ENCODE results near the gene MAGI1.
A peak's percentile ranks its signal among the peaks of the same experiment; 100 is the strongest.
"Not testable (repeated sequence)": the region's sequence is repeated elsewhere in the genome, so short reads cannot be mapped to it uniquely, and the experiment has no call there.

Gene MAGI1

GRCh38 chr3:65543391-65543790 is 495.3 kb downstream of the MAGI1 start:
- not testable (repeated sequence) for H3K4me2 ChIP-seq (ENCODE audit: low read length, poor library complexity, severe bottlenecking); H2AFZ ChIP-seq (ENCODE audit: low read depth, low read length); H3K4me3 ChIP-seq (ENCODE audit: insufficient read depth in 1 of 2, low read depth in 1 of 2, low read length in 2 of 2); H3K9ac ChIP-seq (ENCODE audit: low read length); H4K91ac ChIP-seq (ENCODE audit: low read length); H2BK15ac ChIP-seq (ENCODE audit: low read depth, poor library complexity, severe bottlenecking); H3K18ac ChIP-seq (ENCODE audit: low read depth in 1 of 2, low read length in 2 of 2); H2BK5ac ChIP-seq (ENCODE audit: low read depth, low read length, poor library complexity, severe bottlenecking); H2BK120ac ChIP-seq (ENCODE audit: low read depth, low read length); H3K14ac ChIP-seq (ENCODE audit: low read length in 2 of 2); H3K27ac ChIP-seq (ENCODE audit: low read length, poor library complexity, severe bottlenecking); H3K4ac ChIP-seq (ENCODE audit: low read depth in 1 of 2, low read length in 2 of 2); H3K27me3 ChIP-seq (ENCODE audit: control insufficient read depth in 1 of 2, insufficient read depth in 1 of 2, low read length in 2 of 2); H4K8ac ChIP-seq (ENCODE audit: low read length); H3K23ac ChIP-seq (ENCODE audit: low read length in 2 of 2); H3K36me3 ChIP-seq (ENCODE audit: control insufficient read depth in 1 of 2, insufficient read depth in 2 of 2, low read depth in 1 of 2, low read length in 2 of 2); DNase-seq; H2AK5ac ChIP-seq (ENCODE audit: low read length, severe bottlenecking); H3K4me1 ChIP-seq (ENCODE audit: control insufficient read depth, insufficient read depth, low read depth, low read length); H3K9me3 ChIP-seq (ENCODE audit: control insufficient read depth, low read length); H2BK12ac ChIP-seq (ENCODE audit: low read length in 2 of 2)
- peaks cover 20% of the 10 kb centered on the region for H3K79me1 ChIP-seq (replicated peaks; ENCODE audit: low read length, poor library complexity, severe bottlenecking)
- no CpG with 5 or more reads among the region's 1 CpG for WGBS

GRCh38 chr3:65540666-65541065 is 498.1 kb downstream of the MAGI1 start:
- Histone ChIP-seq H3K9ac (ENCODE audit: low read length) (no peak overlapping the region), H4K8ac (ENCODE audit: low read length) (peak overlapping the region; percentile 60), H3K4ac (ENCODE audit: low read depth in 1 of 2, low read length in 2 of 2) (no peak overlapping the region), H3K27me3 (ENCODE audit: control insufficient read depth in 1 of 2, insufficient read depth in 1 of 2, low read length in 2 of 2) (no peaks in the 10 kb centered on the region), H2AK5ac (ENCODE audit: low read length, severe bottlenecking) (no peak overlapping the region), H4K91ac (ENCODE audit: low read length) (peak overlapping the region; percentile 27), H3K14ac (ENCODE audit: low read length in 2 of 2) (no peak overlapping the region), H2BK15ac (ENCODE audit: low read depth, poor library complexity, severe bottlenecking) (no peak overlapping the region), H3K9me3 (ENCODE audit: control insufficient read depth, low read length) (no peaks in the 10 kb centered on the region), H3K4me3 (ENCODE audit: insufficient read depth in 1 of 2, low read depth in 1 of 2, low read length in 2 of 2) (no peak overlapping the region), H3K27ac (ENCODE audit: low read length, poor library complexity, severe bottlenecking) (no peak overlapping the region), H2BK12ac (ENCODE audit: low read length in 2 of 2) (no peak overlapping the region), H2BK5ac (ENCODE audit: low read depth, low read length, poor library complexity, severe bottlenecking) (no peak overlapping the region), H3K36me3 (ENCODE audit: control insufficient read depth in 1 of 2, insufficient read depth in 2 of 2, low read depth in 1 of 2, low read length in 2 of 2) (no peaks in the 10 kb centered on the region), H3K79me1 (replicated peaks; ENCODE audit: low read length, poor library complexity, severe bottlenecking) (peaks cover 12% of the 10 kb centered on the region), H3K18ac (ENCODE audit: low read depth in 1 of 2, low read length in 2 of 2) (no peak overlapping the region), H2BK120ac (ENCODE audit: low read depth, low read length) (no peak overlapping the region), H3K23ac (ENCODE audit: low read length in 2 of 2) (no peak overlapping the region), H2AFZ (ENCODE audit: low read depth, low read length) (no peak overlapping the region), H3K4me1 (ENCODE audit: control insufficient read depth, insufficient read depth, low read depth, low read length) (no peaks in the 10 kb centered on the region), H3K4me2 (ENCODE audit: low read length, poor library complexity, severe bottlenecking) (no peak overlapping the region)
- no CpG with 5 or more reads among the region's 1 CpG for WGBS
- DNase-seq: no peak

DNA sequence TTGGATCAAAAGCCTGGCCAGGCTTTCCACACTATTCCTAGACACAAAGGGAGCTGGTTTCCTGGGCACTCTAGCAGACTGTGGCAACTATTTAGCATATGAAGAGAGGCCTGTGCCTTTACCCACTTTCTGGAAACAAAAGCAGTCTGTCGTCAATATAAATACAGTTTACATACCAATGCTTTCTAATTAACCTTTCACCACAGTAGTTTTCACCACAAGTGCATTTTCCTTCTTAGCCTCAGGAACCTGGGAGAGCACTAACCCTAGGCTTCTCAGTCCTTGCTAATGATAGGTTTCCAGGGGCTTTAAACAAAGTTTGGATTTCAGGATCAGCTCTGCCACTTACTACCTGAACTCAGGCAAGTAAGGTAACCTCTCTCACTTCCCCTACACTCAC is 499.1 kb downstream of the MAGI1 start:
- 32% methylated on average over 1 of the region's 1 CpG for WGBS
- no peak overlapping the region for H2AK5ac ChIP-seq (ENCODE audit: low read length, severe bottlenecking)
- H3K4me3 ChIP-seq (ENCODE audit: insufficient read depth in 1 of 2, low read depth in 1 of 2, low read length in 2 of 2): no peak overlapping the region
- no peaks in the 10 kb centered on the region for H3K4me1 ChIP-seq (ENCODE audit: control insufficient read depth, insufficient read depth, low read depth, low read length)
- H3K23ac ChIP-seq (ENCODE audit: low read length in 2 of 2): no peak overlapping the region
- H3K14ac ChIP-seq (ENCODE audit: low read length in 2 of 2): no peak overlapping the region
- H3K36me3 ChIP-seq (ENCODE audit: control insufficient read depth in 1 of 2, insufficient read depth in 2 of 2, low read depth in 1 of 2, low read length in 2 of 2): no peaks in the 10 kb centered on the region
- no peak overlapping the region for H2BK15ac ChIP-seq (ENCODE audit: low read depth, poor library complexity, severe bottlenecking)
- no peak overlapping the region for H3K27ac ChIP-seq (ENCODE audit: low read length, poor library complexity, severe bottlenecking)
- no peak overlapping the region for H2AFZ ChIP-seq (ENCODE audit: low read depth, low read length)
- H3K4me2 ChIP-seq (ENCODE audit: low read length, poor library complexity, severe bottlenecking): no peak overlapping the region
- H3K9ac ChIP-seq (ENCODE audit: low read length): no peak overlapping the region
- no peak overlapping the region for H4K8ac ChIP-seq (ENCODE audit: low read length)
- peaks cover 10% of the 10 kb centered on the region for H3K79me1 ChIP-seq (replicated peaks; ENCODE audit: low read length, poor library complexity, severe bottlenecking)
- no peak overlapping the region for H3K18ac ChIP-seq (ENCODE audit: low read depth in 1 of 2, low read length in 2 of 2)
- H3K27me3 ChIP-seq (ENCODE audit: control insufficient read depth in 1 of 2, insufficient read depth in 1 of 2, low read length in 2 of 2): no peaks in the 10 kb centered on the region
- no peak overlapping the region for H2BK12ac ChIP-seq (ENCODE audit: low read length in 2 of 2)
- no peak overlapping the region for H3K4ac ChIP-seq (ENCODE audit: low read depth in 1 of 2, low read length in 2 of 2)
- H4K91ac ChIP-seq (ENCODE audit: low read length): no peak overlapping the region
- H3K9me3 ChIP-seq (ENCODE audit: control insufficient read depth, low read length): no peaks in the 10 kb centered on the region
- DNase-seq: peak; percentile 22
- no peak overlapping the region for H2BK5ac ChIP-seq (ENCODE audit: low read depth, low read length, poor library complexity, severe bottlenecking)
- H2BK120ac ChIP-seq (ENCODE audit: low read depth, low read length): no peak overlapping the region

DNA sequence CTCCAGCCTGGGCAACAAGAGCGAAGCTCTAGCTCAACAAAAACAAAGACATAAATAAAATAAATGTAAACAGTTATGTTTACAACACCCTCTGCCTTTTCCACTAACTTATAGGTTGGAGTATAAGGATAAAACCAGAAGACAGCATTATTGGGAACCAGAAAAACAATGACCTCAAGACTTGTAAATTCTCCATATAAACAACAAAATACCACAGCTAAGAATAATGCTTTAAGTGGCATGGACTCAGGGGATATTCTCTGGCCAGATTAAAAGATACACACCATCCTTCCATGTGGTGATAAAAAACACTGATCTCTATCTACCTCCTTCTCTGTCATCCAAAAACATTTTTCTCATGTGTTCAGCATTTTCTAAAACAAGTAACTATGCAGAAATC is 500.6 kb downstream of the MAGI1 start:
- Histone ChIP-seq H3K79me1 (replicated peaks; ENCODE audit: low read length, poor library complexity, severe bottlenecking) (peaks cover 8% of the 10 kb centered on the region), H4K91ac (ENCODE audit: low read length) (no peak overlapping the region), H2BK15ac (ENCODE audit: low read depth, poor library complexity, severe bottlenecking) (no peak overlapping the region), H2AK5ac (ENCODE audit: low read length, severe bottlenecking) (no peak overlapping the region), H2BK5ac (ENCODE audit: low read depth, low read length, poor library complexity, severe bottlenecking) (no peak overlapping the region), H3K9ac (ENCODE audit: low read length) (no peak overlapping the region), H3K14ac (ENCODE audit: low read length in 2 of 2) (no peak overlapping the region), H3K9me3 (ENCODE audit: control insufficient read depth, low read length) (no peaks in the 10 kb centered on the region), H2AFZ (ENCODE audit: low read depth, low read length) (no peak overlapping the region), H2BK12ac (ENCODE audit: low read length in 2 of 2) (no peak overlapping the region), H3K18ac (ENCODE audit: low read depth in 1 of 2, low read length in 2 of 2) (no peak overlapping the region), H3K27me3 (ENCODE audit: control insufficient read depth in 1 of 2, insufficient read depth in 1 of 2, low read length in 2 of 2) (no peaks in the 10 kb centered on the region), H3K4me3 (ENCODE audit: insufficient read depth in 1 of 2, low read depth in 1 of 2, low read length in 2 of 2) (no peak overlapping the region), H3K27ac (ENCODE audit: low read length, poor library complexity, severe bottlenecking) (no peak overlapping the region), H3K4ac (ENCODE audit: low read depth in 1 of 2, low read length in 2 of 2) (no peak overlapping the region), H3K4me1 (ENCODE audit: control insufficient read depth, insufficient read depth, low read depth, low read length) (no peaks in the 10 kb centered on the region), H2BK120ac (ENCODE audit: low read depth, low read length) (no peak overlapping the region), H3K36me3 (ENCODE audit: control insufficient read depth in 1 of 2, insufficient read depth in 2 of 2, low read depth in 1 of 2, low read length in 2 of 2) (no peaks in the 10 kb centered on the region), H3K23ac (ENCODE audit: low read length in 2 of 2) (no peak overlapping the region), H4K8ac (ENCODE audit: low read length) (no peak overlapping the region), H3K4me2 (ENCODE audit: low read length, poor library complexity, severe bottlenecking) (no peak overlapping the region)
- peak; percentile 60 for DNase-seq
- WGBS: no CpG with 5 or more reads among the region's 1 CpG
